GM23338 (cell line): ENCODE measurements around the gene TLX1. TPM values are rescaled to one million over a fixed set of nuclear protein-coding genes. Genes with fewer than 3 reads are reported as not detected.

Source experiments
- ATAC-seq: fragments of 200-7000 bp; cut with Tn5 transposase; 3 replicates; pipeline ENCODE4 v1.9.1; 2020
- DNase-seq: peaks from one replicate; pipeline ENCODE4 v3.0.0-alpha.2; 2015; ENCODE audit warnings: low spot score
- H2AFZ ChIP-seq: fragments of 200-600 bp; sonication (generic); 2 replicates; pipeline ENCODE4 v1.8.0; 2016; ENCODE audit warnings: antibody characterized with exemption, mild to moderate bottlenecking, moderate library complexity
- H3F3A ChIP-seq: fragments of 200-600 bp; sonication (generic); replicated peaks from 2 replicates; pipeline ENCODE4 v1.8.0; 2017; ENCODE audit warnings: antibody characterized with exemption, mixed run types, low read depth
- H3K27ac ChIP-seq: fragments of 200-600 bp; sonication (generic); 2 replicates; pipeline ENCODE4 v1.6.1; 2016; ENCODE audit warnings: low read depth
- H3K27me3 ChIP-seq: fragments of 200-600 bp; sonication (generic); 2 replicates; pipeline ENCODE4 v1.8.0; 2016; ENCODE audit warnings: mild to moderate bottlenecking, mixed run types, moderate library complexity; ENCODE audit not compliant: insufficient read depth
- H3K36me3 ChIP-seq: fragments of 200-600 bp; sonication (generic); 2 replicates; pipeline ENCODE4 v1.8.0; 2016; ENCODE audit warnings: mild to moderate bottlenecking; ENCODE audit not compliant: insufficient read depth
- H3K4me1 ChIP-seq: fragments of 200-600 bp; sonication (generic); 2 replicates; pipeline ENCODE4 v1.8.0; 2016; ENCODE audit warnings: mild to moderate bottlenecking, moderate library complexity; ENCODE audit not compliant: insufficient read depth
- H3K4me2 ChIP-seq: fragments of 200-600 bp; sonication (generic); 2 replicates; pipeline ENCODE4 v1.7.1; 2017; ENCODE audit warnings: mixed run types
- H3K4me3 ChIP-seq: fragments of 200-600 bp; sonication (generic); 2 replicates; pipeline ENCODE4 v1.6.1; 2016; ENCODE audit warnings: mixed run types
- H3K79me2 ChIP-seq: fragments of 200-600 bp; sonication (generic); replicated peaks from 2 replicates; pipeline ENCODE4 v1.8.0; 2017; ENCODE audit warnings: mild to moderate bottlenecking; ENCODE audit not compliant: insufficient read depth
- H3K9me2 ChIP-seq: fragments of 200-600 bp; sonication (generic); 2 replicates; pipeline ENCODE4 v1.8.0; 2017; ENCODE audit not compliant: insufficient read depth
- H4K20me1 ChIP-seq: fragments of 200-600 bp; sonication (generic); replicated peaks from 2 replicates; pipeline ENCODE4 v1.8.0; 2017; ENCODE audit warnings: mild to moderate bottlenecking; ENCODE audit not compliant: insufficient read depth
- H3K27ac Mint-ChIP-seq: 2 replicates; pipeline ENCODE4 v1.8.0; 2020; ENCODE audit warnings: inconsistent platforms, mild to moderate bottlenecking, moderate library complexity, mixed read lengths
- H3K27me3 Mint-ChIP-seq: 3 replicates; pipeline ENCODE4 v1.8.0; 2022; ENCODE audit warnings: low read depth, mild to moderate bottlenecking, moderate library complexity, mixed read lengths, inconsistent platforms; ENCODE audit not compliant: insufficient read depth, poor library complexity
- H3K36me3 Mint-ChIP-seq: 3 replicates; pipeline ENCODE4 v1.8.0; 2021; ENCODE audit warnings: low read depth, mild to moderate bottlenecking, inconsistent platforms, moderate library complexity, mixed read lengths
- H3K4me1 Mint-ChIP-seq: 3 replicates; pipeline ENCODE4 v1.8.0; 2020; ENCODE audit warnings: mild to moderate bottlenecking, inconsistent platforms, mixed read lengths
- H3K4me3 Mint-ChIP-seq: 3 replicates; pipeline ENCODE4 v1.8.0; 2021; ENCODE audit warnings: moderate library complexity, mild to moderate bottlenecking, inconsistent platforms, mixed read lengths
- H3K9me3 Mint-ChIP-seq: 3 replicates; pipeline ENCODE4 v1.8.0; 2020; ENCODE audit warnings: moderate library complexity, mild to moderate bottlenecking, inconsistent platforms, mixed read lengths
- CREB1 ChIP-seq: fragments of 250-450 bp; sonication (Bioruptor Pico); IDR thresholded peaks from 2 replicates; pipeline ENCODE4 v1.5.0; 2020; ENCODE audit warnings: low read depth, mild to moderate bottlenecking, moderate library complexity
- EZH2 ChIP-seq: fragments of 200-600 bp; sonication (generic); IDR thresholded peaks from one replicate; pipeline ENCODE4 v1.8.0; 2017; ENCODE audit warnings: antibody characterized with exemption, mild to moderate bottlenecking, low read depth; ENCODE audit not compliant: unreplicated experiment
- NANOG ChIP-seq: IDR thresholded peaks from 2 replicates; pipeline ENCODE4 v1.6.1; 2016; ENCODE audit warnings: antibody characterized with exemption, borderline replicate concordance
- POLR2AphosphoS5 ChIP-seq: IDR thresholded peaks from 2 replicates; pipeline ENCODE4 v1.6.1; 2016; ENCODE audit warnings: antibody characterized with exemption, low read depth
- STAT1 ChIP-seq: IDR thresholded peaks from one replicate; pipeline ENCODE4 v1.6.1; 2016; ENCODE audit warnings: antibody characterized with exemption; ENCODE audit not compliant: unreplicated experiment
- ZNF114 ChIP-seq: fragments of 250-450 bp; sonication (Bioruptor Pico); IDR thresholded peaks from 2 replicates; pipeline ENCODE4 v1.5.0; 2020; ENCODE audit warnings: mild to moderate bottlenecking, moderate library complexity
- ZNF331 ChIP-seq: fragments of 250-450 bp; sonication (Bioruptor Pico); IDR thresholded peaks from 2 replicates; pipeline ENCODE4 v1.5.0; 2020; ENCODE audit warnings: low read depth, mild to moderate bottlenecking, moderate library complexity
- polyA plus RNA-seq: library from polyadenylated mRNA; unstranded; fragments of >200 nt; fragmentation: Nextera tagmentation; extraction: Ambion mirVana; gene quantifications from 2 replicates; pipeline ENCODE4 v1.2.1, GENCODE V29; 2016
- total RNA-seq: library from RNA; depleted of rRNA; stranded (reverse); fragments of >200 nt; shearing (Covaris generic); gene quantifications from 2 replicates; pipeline ENCODE4 v1.2.3, GENCODE V29; 2014
- TF ChIP-seq, protein P1 (sequence below), 2 experiments: fragments of 200-600 bp in 1 of 2; sonication (generic) in 1 of 2; conservative IDR thresholded peaks; 2 replicates each; pipeline versions ENCODE4 v1.5.1 to v1.6.1; 2016 to 2017; ENCODE audit warnings: antibody characterized with exemption in 2 of 2, low read depth in 2 of 2, mild to moderate bottlenecking in 2 of 2, moderate library complexity in 1 of 2
- TF ChIP-seq, protein P2 (sequence below): IDR thresholded peaks from one replicate; pipeline ENCODE4 v1.6.1; 2018; ENCODE audit warnings: antibody characterized with exemption; ENCODE audit not compliant: unreplicated experiment
- TF ChIP-seq, protein P3 (sequence below): IDR thresholded peaks from 2 replicates; pipeline ENCODE4 v1.6.1; 2016; ENCODE audit warnings: antibody characterized with exemption

TLX1 gene
- total and polyA plus RNA-seq, 2 experiments from 2014 or later = not detected

DNA sequence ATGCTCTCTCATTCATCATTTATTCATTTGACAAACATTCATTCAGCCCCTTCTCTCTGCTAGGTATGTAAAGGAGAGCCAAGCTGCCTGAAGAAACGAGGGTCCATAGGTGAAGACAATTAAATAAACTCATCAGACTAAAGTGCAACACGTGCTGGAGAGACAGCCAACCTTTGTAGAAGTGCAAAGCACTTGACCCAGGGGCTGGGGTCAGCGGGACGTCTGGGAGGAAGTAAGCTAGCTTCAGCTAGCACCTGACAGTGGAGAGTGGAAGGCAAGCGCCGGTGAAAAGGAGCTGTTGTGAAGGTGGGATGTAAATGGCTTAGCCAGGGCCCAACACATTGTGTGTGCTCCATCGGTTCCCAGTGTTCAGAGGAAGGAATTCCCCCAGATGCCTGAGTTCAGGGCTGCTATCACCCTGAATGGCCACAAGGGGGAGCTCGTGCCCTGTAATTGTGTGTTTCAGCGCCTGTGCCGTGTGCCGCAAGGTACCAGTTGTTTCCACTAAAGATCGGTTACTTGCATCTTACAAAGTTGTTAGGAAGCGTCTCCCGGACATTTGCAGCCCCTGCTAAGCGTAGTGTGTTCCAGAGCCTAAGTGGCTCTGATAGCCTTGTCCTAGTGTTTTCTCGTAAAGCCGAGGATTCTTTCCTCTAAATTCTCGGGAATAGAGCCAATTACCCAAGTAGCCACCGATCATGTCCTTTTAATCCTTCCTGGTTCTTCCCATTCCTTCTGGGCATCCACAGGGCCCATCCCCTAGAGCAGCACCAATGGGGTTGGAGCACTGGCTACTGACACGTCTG lies 30.6 kb downstream of the TLX1 start (continued):
- TF ChIP-seq, protein P1, sequence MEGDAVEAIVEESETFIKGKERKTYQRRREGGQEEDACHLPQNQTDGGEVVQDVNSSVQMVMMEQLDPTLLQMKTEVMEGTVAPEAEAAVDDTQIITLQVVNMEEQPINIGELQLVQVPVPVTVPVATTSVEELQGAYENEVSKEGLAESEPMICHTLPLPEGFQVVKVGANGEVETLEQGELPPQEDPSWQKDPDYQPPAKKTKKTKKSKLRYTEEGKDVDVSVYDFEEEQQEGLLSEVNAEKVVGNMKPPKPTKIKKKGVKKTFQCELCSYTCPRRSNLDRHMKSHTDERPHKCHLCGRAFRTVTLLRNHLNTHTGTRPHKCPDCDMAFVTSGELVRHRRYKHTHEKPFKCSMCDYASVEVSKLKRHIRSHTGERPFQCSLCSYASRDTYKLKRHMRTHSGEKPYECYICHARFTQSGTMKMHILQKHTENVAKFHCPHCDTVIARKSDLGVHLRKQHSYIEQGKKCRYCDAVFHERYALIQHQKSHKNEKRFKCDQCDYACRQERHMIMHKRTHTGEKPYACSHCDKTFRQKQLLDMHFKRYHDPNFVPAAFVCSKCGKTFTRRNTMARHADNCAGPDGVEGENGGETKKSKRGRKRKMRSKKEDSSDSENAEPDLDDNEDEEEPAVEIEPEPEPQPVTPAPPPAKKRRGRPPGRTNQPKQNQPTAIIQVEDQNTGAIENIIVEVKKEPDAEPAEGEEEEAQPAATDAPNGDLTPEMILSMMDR (conservative IDR thresholded peaks at IDR 0.05; ENCODE audit: low read depth in 2 of 2) = peak; percentile 93 to 99
- no peak for TF ChIP-seq POLR2AphosphoS5

DNA sequence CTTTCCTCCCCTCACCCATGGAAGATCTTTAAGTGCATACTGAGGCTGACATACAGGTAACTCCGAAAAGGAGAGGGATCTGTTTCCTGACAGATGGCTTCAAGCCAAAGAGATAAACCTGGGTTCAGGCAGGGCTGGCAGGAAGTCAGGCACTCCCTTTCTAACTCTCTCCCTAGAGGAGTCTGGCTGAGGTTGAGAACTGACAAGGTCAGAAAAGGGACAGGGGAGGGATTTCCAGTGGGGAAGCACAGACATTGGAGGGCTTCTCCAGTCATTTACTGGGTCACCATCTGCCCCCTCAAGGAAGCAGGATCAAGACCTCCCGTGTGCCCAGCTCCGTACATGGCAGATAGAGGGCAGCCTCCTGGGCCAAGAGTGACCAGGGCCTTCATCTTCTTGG lies 31.6 kb downstream of the TLX1 start:
- H3K27me3 Mint-ChIP-seq = peaks cover 18% of the 10 kb centered on the region
- Histone ChIP-seq H3K4me2 (no peak overlapping the region), H2AFZ (0 out of 2 replicates have a peak overlapping the region, but pooled peaks have one; percentile 16), H3F3A (0 out of 2 replicates have a peak, but pooled peaks cover 2% of the 10 kb centered on the region), H3K27me3 (peaks cover 13% of the 10 kb centered on the region), H3K27ac (no peak overlapping the region), H3K36me3 (no peaks in the 10 kb centered on the region), H3K79me2 (no peaks in the 10 kb centered on the region), H3K9me2 (no peaks in the 10 kb centered on the region), H3K4me1 (peaks cover 6% of the 10 kb centered on the region; the same call in 1 of the 2 replicates), H4K20me1 (no peaks in the 10 kb centered on the region), H3K4me3 (no peak overlapping the region)
- no peaks in the 10 kb centered on the region for H3K36me3 Mint-ChIP-seq
- DNase-seq = no peak
- H3K4me3 Mint-ChIP-seq = no peak overlapping the region
- peaks cover 6% of the 10 kb centered on the region; the same call in 2 of the 3 replicates for H3K9me3 Mint-ChIP-seq
- H3K27ac Mint-ChIP-seq = no peak overlapping the region
- peaks cover 20% of the 10 kb centered on the region for H3K4me1 Mint-ChIP-seq
- ATAC-seq = no peak
- TF ChIP-seq, protein P2, sequence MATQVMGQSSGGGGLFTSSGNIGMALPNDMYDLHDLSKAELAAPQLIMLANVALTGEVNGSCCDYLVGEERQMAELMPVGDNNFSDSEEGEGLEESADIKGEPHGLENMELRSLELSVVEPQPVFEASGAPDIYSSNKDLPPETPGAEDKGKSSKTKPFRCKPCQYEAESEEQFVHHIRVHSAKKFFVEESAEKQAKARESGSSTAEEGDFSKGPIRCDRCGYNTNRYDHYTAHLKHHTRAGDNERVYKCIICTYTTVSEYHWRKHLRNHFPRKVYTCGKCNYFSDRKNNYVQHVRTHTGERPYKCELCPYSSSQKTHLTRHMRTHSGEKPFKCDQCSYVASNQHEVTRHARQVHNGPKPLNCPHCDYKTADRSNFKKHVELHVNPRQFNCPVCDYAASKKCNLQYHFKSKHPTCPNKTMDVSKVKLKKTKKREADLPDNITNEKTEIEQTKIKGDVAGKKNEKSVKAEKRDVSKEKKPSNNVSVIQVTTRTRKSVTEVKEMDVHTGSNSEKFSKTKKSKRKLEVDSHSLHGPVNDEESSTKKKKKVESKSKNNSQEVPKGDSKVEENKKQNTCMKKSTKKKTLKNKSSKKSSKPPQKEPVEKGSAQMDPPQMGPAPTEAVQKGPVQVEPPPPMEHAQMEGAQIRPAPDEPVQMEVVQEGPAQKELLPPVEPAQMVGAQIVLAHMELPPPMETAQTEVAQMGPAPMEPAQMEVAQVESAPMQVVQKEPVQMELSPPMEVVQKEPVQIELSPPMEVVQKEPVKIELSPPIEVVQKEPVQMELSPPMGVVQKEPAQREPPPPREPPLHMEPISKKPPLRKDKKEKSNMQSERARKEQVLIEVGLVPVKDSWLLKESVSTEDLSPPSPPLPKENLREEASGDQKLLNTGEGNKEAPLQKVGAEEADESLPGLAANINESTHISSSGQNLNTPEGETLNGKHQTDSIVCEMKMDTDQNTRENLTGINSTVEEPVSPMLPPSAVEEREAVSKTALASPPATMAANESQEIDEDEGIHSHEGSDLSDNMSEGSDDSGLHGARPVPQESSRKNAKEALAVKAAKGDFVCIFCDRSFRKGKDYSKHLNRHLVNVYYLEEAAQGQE = no peak
- TF ChIP-seq ZNF114 (CRISPR knock-in tag) (no peak), CREB1 (no peak), ZNF331 (CRISPR knock-in tag) (no peak), EZH2 (no peak), STAT1 (no peak), NANOG (no peak)
- TF ChIP-seq, protein P1 (conservative IDR thresholded peaks at IDR 0.05; ENCODE audit: low read depth in 2 of 2) = no peak
- TF ChIP-seq, protein P3, sequence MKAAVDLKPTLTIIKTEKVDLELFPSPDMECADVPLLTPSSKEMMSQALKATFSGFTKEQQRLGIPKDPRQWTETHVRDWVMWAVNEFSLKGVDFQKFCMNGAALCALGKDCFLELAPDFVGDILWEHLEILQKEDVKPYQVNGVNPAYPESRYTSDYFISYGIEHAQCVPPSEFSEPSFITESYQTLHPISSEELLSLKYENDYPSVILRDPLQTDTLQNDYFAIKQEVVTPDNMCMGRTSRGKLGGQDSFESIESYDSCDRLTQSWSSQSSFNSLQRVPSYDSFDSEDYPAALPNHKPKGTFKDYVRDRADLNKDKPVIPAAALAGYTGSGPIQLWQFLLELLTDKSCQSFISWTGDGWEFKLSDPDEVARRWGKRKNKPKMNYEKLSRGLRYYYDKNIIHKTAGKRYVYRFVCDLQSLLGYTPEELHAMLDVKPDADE = no peak
